ENCODE measurements around the gene PRCD.

The PRCD gene, protein sequence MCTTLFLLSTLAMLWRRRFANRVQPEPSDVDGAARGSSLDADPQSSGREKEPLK

DNA sequence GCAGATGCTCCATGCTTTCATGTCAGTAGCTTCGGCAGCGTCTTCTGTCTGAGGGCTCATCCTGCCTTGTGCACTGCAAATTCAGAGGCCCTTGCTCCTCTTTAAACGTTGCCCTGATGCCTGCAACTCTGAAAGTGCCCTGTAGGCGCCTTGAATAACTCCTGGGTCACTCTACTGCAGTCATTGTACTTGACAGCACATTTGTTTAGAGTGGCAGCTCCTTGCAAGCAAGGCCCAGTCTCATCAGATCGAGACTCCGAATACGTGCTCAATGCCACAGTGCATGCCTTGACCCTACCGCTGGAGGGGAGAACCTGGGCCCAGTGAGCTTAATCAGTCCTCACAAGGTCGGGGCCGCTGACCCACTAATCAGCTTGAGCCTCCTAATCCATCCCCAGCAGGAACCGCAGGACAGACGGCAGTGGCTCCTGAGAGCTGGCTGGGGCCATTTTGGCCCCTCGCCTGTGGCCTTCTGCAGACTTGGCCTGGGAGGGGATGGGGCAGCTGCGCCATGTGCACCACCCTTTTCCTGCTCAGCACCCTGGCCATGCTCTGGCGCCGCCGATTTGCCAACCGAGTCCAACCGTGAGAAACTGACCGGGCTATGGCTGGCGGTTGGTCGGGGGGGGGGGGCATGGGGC is at the start of gene PRCD:
PRCD (plus strand) TSS at position 414 of the 641 bp plus-strand sequence; CDS start at position 512, 98 bp downstream.
- DNase-seq: no peak

DNA sequence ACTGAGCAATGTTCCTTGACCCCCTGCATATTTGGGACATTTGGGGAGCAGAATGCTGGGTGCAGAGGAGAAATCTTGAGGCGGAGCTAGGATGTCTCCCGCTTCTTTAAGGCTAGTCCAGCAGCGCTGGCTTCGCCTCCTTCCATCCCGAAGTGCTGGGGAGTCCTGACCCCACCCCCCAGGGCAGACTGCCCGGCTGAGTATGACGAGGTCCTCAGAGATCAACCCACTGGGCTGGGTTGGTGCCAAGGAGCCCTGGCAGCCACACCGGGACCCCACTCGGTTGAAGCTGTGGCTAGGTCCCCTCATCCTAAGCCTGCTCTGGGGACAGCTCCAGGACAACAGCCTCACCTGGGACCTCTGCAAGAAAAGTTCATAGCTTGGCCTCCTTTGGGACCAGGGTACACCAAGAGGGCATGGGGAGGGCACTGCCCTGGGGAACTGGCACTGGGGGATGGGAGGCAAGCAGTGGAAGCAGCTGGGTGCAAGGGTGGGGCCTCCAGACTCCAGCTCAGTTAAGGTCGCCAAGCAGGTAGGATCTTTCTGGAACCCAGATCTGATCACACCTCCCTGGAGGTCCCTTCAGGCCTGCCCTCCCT is 49.6 kb upstream of the PRCD start:
- DNase-seq: no peak

DNA sequence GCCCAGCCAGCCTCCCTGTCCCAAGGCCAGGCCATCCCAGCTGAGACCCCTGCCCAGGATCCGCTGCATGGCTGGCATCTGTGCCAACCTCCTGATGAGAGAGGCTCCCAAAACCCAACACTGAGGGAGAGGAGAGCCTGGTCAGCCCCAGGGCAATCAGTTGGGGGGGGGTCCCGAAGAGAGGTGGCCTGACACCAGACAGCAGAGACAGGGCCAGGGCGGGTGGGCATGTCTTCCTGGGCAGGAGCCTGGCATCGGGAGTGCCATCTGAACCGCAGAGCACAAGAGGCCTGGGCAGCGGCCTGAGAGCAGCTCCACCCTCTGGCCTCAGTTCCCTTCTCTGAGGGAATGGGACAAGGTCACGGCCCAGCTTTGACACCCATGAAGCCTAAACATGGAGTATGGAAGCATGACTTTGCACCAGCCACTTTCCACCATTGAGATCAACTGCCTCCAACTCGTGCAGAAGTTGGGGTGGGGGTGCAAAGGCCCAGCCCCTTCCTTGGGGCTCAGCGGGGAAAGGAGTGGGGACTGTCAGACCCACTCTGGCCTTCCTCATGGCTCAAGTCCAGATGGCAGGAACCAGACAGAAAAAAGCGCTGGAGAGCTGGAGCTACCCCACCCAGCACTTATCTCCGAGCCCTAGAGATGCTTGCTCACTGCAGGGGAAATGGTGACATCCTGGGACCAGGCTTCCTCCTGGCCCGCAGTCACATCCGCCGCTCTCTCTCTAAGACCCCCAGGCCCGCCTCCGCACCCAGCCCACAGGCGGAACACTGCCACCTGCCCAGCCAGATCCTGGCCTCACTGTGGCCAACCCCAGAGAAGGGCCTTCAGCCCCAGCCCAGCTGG is 48.3 kb upstream of the PRCD start:
- DNase-seq: no peak

- DNase-seq: no peak
Measured at GRCh38 chr17:76492123-76492988, 47.5 kb upstream of the PRCD start.

DNA sequence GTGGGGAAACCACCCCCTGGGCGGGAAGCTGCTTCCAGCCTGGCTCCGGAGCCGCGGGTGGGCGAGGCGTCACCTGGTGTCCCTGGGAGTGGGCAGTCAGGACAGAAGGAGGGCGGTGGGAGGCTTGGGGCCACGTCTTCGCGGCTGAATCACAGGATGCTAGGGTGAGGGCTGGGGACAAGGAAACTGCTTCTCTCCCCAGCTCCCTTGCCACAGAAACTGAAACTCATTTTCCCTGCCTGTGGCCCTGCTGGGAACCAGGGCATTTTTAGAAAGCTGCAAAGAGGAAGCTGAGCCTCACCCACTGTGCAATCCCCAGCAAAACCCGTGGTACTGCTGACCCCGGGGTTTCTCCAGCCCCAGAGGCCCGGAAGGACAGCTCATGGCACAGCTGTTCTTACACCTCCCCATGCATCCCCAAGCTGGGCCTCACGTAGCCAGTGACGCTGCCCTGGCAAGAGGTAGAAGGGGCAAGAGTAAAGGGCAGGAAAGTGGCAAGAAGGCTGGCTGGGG is 46.8 kb upstream of the PRCD start:
- DNase-seq: peak; percentile 78

- peak; percentile 36 for DNase-seq
Measured at GRCh38 chr17:76493505-76494167, 46.2 kb upstream of the PRCD start.

DNA sequence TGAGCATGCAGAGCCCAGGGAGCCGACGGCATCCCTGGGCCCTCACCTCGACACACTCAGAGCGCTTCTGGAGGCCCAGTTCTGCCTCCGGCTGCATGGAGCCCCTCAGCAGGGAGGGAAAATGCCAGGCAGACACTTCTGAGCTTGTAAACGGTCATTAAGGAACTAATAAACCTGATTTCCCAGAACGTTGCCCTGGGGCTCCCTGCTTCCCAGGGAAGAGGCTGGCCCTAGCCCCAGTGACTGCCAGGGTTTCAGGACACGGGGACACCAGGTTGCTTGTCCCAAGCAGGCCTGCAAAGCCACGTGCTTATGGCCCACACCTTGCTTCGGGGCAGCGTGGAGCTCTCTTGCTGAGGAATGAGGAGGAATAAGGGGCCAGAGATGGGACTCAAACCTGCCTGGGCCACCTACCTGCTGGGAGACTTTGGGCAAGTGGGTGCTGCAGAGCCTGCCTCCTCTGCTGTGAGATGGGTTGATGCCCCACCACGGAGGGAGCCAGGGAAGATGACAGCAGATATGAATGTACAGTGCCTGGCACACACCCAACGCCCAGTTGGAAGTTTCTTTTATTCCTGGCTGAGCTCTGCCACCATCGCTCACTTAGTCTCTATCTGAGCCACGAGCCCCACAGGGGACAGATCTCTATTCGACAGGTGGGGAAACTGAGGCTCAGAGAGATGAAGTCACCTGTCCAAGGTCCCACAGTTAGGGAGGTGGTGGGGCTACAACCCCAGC is 44.0 kb upstream of the PRCD start:
- no peak for DNase-seq

DNA sequence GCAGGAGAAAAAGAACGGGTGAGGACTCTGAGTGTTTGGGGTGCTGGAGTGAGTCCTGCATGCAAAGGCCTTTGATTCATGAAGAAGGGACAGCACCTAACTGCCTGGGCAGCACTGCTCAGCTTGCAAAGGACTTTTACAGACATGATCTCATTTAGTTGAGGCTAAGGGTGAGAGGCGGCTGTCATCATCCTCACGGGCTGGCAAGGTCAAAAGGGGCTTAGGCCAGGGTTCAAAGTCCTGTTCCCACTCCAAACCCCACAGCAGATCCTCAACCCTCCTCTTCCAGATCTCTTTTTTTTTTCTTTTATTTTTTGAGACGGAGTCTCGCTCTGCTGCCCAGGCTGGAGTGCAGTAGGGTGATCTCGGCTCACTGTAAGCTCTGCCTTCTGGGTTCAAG is 43.4 kb upstream of the PRCD start:
- DNase-seq: no peak

- no peak for DNase-seq
Measured at GRCh38 chr17:76497699-76497978, 42.2 kb upstream of the PRCD start.

GRCh38 chr17:76497979-76498875 is 41.6 kb upstream of the PRCD start:
- DNase-seq: no peak

DNA sequence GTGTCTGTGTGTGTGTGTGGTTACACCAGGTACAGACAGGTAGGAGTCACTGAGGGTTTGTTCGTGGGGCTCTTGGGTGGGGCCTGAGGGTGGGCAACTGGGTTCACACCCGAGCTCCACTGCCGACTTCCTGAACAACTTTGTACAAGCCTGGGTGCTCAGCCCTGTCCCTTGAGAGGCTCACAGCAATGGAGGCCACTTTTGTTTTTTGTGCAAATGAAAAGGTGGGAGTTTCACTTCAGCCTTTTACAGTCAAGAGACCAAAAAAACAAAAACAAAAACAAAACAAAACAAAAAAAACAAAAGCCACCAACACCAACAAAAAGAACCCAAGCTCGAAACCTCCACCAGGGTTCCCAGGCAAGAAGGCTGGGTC is 41.0 kb upstream of the PRCD start:
- no peak for DNase-seq

GRCh38 chr17:76499267-76499667 is 40.6 kb upstream of the PRCD start:
- no peak for DNase-seq

DNA sequence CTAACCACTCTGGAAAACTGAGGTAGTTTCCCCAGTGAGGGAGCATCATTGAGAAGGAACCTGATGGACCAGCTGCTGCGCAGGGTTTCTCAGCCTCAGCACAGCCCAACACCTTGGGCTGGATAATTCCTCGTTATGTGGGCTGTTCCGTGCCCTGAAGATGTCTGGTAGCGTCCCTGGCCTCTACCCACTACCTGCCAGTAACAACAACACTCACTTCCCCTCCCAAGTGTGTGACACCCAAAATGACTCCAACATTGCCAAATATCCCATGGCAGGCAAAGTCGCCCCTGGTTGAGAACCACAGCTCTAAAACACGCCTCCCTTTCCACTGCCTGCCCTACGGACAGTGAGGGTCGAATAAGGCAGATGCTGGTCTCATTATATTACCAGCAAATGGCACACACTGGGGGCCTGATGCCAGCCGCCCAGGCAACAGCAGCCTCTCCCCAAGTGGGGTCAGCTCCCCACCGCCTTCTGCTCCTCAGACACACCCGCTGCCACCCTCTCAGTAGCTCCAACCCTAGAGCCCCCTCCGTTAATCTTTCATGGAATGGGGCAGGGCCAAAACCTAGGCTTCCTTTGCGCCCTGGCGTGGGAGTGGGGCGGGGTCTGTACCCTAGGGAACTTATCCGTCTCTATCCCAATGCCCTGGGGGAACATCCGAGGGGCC is 39.6 kb upstream of the PRCD start:
- peak; percentile 26 for DNase-seq

DNA sequence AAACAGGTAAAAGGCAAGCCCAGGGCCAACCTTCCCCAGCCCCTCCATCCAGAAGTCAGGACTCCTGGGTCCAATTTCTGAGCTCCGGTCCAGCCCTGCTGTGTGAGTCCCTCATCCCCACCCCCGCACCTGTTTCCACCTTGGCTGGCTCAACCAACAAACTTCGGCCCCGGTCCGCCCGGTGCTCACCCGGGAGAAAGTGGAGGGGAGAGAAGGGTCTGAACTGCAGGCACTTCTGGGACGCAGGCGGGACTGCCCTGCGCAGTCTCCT is 39.2 kb upstream of the PRCD start:
- no peak for DNase-seq

DNA sequence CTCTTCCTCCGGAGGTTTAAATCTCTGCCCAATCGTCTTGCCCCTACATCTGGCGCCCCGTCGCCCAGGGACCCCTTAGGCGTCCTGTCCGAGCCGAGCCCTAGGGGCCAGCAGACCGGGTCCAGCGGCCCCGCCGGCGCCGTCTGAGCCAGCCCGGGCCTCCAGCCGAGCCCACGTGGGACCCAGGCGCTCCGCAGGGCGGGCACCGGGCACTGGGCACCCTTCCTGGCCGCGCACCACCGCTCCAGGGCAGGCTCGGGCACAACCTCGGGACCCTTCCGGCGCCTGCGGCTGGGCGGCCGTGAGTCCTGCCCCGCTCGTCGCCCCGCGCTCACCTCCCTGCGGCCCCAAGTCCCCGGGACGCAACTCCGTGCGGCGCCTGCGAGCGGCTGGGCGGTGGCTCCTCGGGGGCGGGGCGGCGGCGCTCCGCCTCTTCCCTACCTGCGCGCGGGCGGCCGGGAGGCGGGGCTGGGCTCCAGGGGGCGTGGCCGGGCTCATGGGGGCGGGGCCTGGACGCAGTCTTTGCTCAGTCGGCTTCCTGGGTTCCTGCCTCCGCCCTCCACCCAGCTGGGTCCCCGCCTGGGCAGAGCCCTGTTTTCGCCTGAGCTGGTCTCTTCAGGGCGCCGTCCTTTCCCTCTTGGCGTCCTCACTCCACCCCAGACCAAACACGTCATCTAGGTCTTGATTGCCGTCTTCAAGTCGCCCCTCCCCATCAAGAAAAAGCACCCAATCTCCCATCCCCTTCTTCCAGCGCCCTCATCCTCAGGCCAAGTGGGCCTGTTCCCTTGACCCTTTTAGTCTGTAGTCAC is 38.6 kb upstream of the PRCD start, which contains the start of gene RHBDF2:
RHBDF2 (minus strand) TSS at position 406 of the 809 bp plus-strand sequence. CDS start 19,899 bp downstream, outside the sequence.
- peak; percentile 96 for DNase-seq

DNA sequence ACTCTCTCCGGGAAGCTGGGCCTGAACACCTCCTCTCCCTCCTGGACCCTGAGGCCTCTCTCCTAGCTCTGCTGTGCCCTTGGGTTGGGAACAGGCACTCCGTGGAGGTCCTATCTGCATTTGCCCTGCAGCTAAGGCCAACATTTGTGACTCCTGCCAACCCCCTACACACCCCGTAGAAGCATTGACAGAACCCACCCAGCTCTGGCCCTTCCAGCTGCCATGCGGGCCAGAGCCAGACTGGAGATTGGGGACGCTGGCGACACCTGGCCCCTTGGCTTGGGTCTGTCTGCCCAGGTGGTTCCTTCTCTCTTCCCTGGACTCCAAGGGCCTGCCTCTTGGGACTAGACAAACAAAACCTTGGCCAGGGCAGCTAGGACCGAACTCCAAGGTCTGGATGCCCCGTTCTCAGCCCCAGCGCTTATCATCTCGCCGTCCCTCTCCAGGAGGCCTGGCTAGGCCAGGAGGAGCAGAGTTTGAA is 38.0 kb upstream of the PRCD start:
- DNase-seq: no peak

DNA sequence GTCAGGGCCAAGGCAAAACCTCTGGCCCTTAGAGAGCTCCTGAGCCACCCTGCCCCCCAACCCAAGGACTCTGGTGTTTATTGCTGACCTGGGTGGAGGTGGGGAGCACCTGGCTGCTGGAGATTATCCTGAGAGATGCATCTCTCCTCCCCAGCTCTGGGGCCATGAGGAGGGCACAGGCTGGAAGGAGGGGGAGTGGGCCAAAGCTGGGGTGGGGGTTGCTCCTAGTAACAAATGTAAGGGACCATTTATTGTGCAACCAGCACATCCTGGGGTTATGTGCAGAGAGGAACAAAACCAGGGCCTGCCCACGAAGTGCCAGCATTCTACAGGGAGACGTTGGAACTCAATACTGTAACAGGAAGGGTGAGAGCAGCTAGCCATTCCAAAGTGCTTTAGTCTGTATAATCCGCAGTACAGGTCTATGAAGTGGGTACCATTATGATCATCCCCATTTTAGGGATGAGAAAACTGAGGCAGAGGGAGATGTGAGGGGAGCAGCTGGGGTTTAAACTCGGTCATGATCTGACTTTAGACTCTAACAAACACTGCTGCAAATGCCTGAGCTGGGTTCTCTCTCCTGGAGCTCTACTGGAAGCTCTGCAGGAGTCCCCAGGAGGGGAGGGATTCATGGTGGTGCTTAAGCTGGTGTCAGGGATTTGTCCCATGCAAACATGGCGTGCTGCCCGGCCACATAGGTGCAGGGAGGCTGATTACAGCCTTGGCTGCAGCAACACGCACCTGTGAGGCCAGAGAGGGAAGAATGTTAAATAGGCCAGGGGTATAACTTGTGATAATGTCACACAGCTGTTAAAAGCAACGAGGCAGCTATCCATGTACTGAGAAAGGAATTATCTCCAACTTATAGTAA is 37.3 kb upstream of the PRCD start:
- DNase-seq: no peak

DNA sequence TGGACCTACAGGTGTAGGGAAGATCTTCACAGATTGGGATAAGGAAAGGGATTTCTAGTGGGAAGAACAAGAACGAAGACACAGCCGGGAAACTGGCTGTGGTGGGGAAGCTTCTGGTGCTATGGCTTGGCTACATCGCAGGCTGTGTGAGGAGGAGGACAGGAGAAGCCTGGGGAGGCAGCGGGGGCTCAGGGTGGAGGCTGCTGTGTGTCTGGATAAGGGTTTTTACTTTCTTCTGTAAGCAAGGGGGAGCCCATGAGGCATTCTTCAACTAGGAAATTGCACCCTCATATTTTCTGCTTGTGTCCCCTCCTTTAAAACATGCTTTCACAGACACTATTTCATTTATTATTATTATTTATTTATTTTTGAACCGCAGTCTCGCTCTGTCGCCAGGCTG is 35.7 kb upstream of the PRCD start:
- no peak for DNase-seq

Data from activated CD4-positive, alpha-beta T cell treated with anti-CD3 and anti-CD28 coated beads, Interleukin-10, Interleukin-2, amounts not matched to agents 100 ng/mL and 50 ng/mL, durations not matched to agents 16 hours and 8 hours (primary cell).